Measurements from ENCODE around the gene LIMS2.

Gene LIMS2

GRCh38 chr2:127619203-127619590 lies 56.1 kb downstream of the LIMS2 start:
- no peak for DNase-seq

- DNase-seq: no peak
Observed at GRCh38 chr2:127618551-127619202, 56.7 kb downstream of the LIMS2 start.

GRCh38 chr2:127615511-127616166 lies 59.7 kb downstream of the LIMS2 start:
- no peak for DNase-seq

GRCh38 chr2:127614731-127615130 lies 60.6 kb downstream of the LIMS2 start:
- no peak for DNase-seq

- no peak for DNase-seq
Observed at GRCh38 chr2:127614246-127614645, 61.1 kb downstream of the LIMS2 start.

GRCh38 chr2:127612111-127612822 lies 63.1 kb downstream of the LIMS2 start:
- DNase-seq: no peak

- DNase-seq: no peak
Observed at GRCh38 chr2:127611076-127611925, 64.0 kb downstream of the LIMS2 start.

GRCh38 chr2:127610561-127610960 lies 64.8 kb downstream of the LIMS2 start:
- DNase-seq: no peak

GRCh38 chr2:127609818-127610217 lies 65.5 kb downstream of the LIMS2 start:
- no peak for DNase-seq

GRCh38 chr2:127609031-127609751 lies 66.1 kb downstream of the LIMS2 start:
- no peak for DNase-seq

GRCh38 chr2:127608061-127609030 lies 67.0 kb downstream of the LIMS2 start:
- no peak for DNase-seq

- no peak for DNase-seq
Observed at GRCh38 chr2:127607399-127607908, 67.9 kb downstream of the LIMS2 start.

- DNase-seq: no peak
Observed at GRCh38 chr2:127606625-127607398, 68.5 kb downstream of the LIMS2 start.

GRCh38 chr2:127605691-127606263 lies 69.6 kb downstream of the LIMS2 start:
- DNase-seq: no peak

GRCh38 chr2:127604986-127605385 lies 70.3 kb downstream of the LIMS2 start:
- DNase-seq: no peak

GRCh38 chr2:127599211-127599610 lies 76.1 kb downstream of the LIMS2 start:
- DNase-seq: no peak

GRCh38 chr2:127598711-127599110 lies 76.6 kb downstream of the LIMS2 start:
- DNase-seq: no peak

GRCh38 chr2:127597984-127598380 lies 77.3 kb downstream of the LIMS2 start:
- DNase-seq: no peak

- DNase-seq: no peak
Observed at GRCh38 chr2:127597046-127597983, 78.0 kb downstream of the LIMS2 start.
